GM21367 (cell line): Measurements from ENCODE around the gene MAP3K9.

Source experiments
- ATAC-seq: cut with Tn5 transposase; IDR thresholded peaks from one replicate; pipeline ENCODE4 v1.9.1; 2021; ENCODE audit not compliant: unreplicated experiment

Gene MAP3K9

DNA sequence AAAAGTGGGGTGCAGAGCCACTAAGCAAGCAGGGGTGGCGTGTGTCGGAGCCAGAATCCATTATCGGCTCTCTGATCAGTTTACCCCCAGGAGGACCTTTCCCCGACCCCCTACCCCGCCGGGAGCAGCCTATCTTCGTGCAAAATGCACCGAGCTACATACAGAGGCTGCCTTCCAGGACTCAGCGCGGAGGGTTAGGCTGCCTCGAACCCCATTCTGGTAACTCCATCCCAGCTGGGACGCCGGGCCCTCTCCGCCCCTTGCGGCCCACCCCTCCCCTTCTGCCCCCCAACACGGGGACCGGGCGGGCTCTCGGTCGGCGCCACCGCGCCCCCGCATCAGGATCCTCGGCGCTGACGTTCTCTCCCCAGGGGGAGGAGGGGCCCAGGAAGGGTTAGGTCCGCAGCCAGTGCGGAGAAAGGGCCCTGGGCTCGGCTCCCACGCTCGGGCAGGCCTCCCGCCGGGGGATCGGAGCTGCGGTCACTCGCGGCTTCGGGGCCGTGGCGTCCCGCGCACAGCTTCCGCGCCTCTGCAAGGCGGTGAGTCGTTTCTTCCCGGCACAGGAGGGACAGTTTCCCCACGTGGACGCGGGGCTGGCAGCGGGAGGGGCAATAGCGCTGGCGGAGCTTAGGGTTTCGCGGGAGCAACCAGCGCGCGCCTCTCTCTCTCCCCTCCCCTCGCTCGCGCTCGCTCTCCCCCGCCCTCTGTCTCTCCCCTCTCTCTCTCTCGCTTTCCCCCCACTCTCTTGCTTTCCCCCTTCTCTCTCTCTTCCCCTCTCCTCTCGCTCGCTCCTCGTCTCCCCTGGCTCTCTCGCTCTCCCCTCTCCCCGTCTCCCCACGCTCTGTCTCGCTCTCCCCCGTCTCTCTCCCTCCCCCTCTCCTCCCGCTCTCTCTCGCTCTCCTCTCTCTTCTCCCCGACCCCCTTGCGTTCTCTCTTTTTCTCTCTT is 12.5 kb upstream of the MAP3K9 start:
- ATAC-seq: no peak

DNA sequence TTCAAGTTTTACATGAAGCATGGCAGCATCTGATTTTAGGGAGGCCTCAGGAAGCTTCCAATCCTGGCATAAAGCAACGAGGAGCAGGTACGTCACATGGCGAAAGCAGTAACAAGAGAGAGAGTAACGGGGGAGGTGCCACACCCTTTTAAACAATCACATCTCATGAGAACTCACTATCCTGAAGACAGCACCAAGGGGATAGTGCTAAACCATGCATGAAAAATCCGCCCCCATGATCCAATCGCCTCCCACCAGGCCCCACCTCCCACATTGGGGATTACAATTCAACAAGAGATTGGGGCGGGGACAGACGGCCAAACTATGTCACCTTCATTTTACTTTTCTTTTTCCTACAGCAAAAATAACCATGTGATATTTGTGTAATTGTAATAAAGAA is 7.2 kb upstream of the MAP3K9 start:
- ATAC-seq: no peak

DNA sequence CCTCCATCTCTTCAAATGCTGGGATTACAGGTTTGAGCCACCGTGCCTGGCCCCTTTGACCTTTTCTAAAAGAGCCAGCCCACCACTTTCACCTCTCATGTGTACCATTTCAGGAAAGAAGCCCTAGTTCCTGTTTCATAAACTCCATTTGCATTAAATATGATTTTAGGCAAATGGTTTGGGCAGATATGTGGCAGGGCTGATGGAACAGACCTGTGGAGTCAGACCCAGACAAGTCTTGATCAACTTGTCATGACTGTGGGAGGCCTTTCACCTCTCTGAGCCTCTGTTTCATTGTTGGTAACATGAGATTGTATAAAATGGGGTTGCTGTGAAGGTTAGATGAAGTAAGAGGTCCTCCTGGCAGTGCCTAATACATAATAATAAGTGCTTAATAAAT is 5.2 kb upstream of the MAP3K9 start:
- ATAC-seq: no peak

DNA sequence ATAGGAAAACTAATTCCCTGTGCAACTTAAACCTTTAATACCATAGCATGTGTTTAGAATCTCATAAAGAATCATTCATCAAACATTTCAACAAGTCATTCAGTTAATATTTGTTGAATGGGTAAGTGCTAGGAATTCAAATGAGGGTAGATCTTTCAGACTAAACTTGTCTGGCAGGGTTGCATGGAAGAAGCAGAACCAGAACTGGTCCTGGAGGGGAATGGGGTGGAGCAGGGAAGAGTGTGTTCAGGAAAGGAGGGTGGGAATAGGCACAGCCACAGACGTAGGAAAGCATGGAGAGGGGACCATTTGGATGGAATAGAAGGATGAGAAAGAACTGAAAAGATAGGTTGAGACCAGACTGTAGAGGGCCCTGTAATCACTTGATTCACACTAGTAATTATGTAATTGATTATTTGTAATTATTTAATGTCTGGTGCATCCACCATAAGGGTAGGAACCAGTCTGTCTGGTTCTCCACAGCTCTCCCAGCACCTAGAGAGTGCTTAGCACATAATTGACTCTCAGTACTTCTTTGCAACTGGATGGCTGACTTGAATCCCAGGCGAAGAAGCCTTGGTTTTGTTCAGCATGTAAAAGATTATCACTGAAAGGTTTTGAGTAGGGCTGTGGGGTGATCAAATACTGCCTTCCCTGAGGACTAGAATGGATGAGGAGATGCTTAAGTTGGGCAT is 3.0 kb upstream of the MAP3K9 start:
- no peak for ATAC-seq

DNA sequence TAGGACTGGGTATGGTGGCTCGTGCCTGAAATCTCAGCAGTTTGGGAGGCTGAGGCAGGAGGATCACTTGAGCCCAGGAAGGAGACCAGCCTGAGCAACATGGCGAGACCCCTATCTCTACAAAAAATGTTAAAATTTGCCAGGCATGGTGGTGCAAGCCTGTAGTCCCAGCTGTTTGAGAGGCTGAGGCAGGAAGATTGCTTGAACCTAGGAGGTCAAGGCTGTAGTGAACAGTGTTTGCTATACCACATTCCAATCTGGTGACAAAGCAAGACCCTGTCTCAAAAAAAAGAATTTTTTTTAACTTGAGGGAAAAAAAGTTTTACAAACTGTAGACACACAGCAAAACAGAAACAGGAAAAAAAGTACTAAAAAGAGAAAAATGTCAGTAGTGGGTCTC is 2.3 kb upstream of the MAP3K9 start:
- no peak for ATAC-seq

DNA sequence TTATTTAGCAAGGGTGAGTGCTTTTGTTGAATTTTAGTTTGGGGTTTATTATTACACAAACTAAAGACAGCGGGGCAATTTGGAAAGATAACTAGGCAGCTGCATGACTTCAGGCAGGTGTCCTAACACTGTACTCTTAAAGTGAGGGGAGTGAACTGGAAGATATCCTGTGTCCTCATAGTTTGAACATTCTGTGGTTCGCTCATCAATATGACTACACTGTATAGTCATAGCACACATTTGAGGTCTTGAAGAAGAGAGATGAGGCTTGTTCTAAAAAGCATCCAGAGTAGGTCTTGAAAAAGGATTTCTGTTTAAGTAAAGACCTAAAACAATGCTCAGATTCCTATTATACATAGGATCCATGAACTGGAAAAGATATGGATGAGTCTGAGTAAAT is 1.7 kb upstream of the MAP3K9 start:
- ATAC-seq: no peak

DNA sequence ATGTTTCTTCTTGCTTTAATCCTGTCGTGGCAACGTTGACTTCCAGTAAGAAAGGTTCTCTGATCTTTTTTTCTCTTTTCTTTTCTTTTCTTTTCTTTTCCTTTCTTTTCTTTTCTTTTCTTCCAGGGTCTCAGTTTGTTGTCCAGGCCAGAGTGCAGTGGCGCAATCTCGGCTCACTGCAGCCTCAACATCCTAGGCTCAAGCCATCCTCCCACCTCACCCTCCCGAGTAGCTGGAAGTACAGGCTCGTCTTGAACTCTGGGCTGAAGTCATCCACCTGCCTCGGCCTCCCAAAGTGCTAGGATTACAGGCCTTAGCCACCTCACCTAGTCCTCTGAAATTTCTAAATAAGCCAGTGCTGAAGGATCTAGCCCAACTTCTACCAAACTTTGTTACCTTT is 1.3 kb upstream of the MAP3K9 start:
- ATAC-seq: no peak

DNA sequence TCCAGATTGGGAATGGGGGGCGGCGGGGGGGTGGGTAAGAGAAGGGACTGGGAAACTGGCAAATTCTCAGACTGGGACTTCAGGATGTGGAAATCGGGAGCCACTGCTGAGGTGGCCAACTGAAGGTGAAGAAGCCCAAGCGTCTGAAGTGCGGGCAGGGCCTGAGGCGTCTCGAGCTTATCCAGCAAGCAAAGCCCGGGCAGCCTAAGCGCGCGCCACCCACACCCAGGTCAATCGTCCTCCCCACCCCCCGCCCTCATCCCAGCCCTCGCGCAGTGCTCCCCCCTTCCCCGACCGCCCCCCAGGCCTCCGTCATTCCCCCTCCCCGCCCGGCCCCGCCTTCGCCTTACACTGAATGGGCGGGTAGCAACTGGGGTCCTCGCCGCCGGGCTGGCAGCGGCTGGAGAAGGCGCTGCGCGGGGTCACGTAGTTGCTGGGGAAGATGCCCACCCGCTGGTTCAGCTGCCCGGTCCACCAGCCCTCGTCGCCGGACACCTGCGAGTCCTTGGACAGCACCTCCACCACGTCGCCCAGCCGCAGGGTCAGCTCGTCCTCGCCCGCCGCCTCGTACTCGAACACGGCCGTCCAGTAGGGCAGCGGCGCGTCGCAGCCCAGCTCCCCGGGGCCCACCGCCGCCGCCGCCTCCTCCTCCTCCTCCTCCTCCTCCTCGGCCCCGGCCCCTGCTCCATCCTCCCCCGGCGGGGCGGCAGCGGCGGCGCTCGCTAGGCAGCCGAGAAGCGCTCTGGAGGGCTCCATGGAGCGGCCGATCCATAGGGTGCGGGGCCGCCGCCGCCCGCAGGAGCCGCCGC is 693 bp downstream of the MAP3K9 start:
- peak; percentile 11 for ATAC-seq

DNA sequence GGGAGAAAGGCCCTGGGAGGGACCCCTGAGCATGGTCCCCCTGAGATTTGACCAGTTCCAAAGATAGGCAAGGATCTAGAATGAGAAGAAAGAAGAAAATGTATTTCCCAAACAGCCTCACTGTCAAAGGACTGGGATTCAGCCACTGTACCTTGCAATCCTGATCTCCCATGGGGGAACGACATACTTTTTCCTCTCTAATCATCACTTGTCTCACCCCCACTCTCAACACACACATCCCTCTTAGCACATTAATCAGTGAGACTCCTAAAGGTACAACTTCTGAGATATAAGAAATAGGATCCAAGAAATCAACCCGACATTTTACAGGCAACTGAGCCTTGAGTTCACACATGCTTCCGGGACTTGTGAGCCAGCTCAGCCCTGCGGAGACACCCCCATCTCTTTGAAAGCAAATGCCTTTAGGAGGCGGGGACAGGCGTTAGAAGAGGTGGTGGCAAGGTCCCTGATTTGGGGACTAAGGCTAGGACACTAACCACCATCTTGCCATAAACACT is 1.4 kb downstream of the MAP3K9 start:
- ATAC-seq: no peak

DNA sequence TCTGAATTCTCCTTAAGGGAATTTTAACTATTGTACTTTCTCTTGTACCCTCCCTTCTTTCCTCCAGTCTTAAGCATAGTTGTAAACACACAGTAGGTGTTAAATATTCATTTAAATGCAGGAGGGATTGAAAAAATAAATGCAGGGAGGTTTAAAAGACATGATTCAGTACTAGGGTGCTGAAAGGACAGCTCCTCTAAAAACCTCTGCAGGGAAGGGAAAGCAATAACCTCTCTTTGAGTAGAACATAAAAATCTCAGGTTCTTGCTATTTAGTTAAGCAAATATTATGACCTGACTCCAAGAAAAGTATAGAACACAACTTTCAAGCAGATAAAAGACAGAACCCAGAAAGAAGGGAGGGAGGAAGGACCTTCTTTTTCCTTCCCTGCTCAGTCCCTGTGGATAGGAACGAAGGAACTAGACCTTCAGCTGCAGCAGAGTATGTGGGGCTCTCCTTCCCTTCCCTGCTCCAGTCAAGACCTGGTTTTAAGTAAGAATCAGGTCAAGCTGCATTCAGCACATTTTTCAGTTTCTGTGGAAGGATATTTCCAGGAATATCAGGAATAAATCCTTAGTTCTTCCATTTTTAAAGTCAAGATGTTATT is 4.7 kb downstream of the MAP3K9 start:
- ATAC-seq: no peak

DNA sequence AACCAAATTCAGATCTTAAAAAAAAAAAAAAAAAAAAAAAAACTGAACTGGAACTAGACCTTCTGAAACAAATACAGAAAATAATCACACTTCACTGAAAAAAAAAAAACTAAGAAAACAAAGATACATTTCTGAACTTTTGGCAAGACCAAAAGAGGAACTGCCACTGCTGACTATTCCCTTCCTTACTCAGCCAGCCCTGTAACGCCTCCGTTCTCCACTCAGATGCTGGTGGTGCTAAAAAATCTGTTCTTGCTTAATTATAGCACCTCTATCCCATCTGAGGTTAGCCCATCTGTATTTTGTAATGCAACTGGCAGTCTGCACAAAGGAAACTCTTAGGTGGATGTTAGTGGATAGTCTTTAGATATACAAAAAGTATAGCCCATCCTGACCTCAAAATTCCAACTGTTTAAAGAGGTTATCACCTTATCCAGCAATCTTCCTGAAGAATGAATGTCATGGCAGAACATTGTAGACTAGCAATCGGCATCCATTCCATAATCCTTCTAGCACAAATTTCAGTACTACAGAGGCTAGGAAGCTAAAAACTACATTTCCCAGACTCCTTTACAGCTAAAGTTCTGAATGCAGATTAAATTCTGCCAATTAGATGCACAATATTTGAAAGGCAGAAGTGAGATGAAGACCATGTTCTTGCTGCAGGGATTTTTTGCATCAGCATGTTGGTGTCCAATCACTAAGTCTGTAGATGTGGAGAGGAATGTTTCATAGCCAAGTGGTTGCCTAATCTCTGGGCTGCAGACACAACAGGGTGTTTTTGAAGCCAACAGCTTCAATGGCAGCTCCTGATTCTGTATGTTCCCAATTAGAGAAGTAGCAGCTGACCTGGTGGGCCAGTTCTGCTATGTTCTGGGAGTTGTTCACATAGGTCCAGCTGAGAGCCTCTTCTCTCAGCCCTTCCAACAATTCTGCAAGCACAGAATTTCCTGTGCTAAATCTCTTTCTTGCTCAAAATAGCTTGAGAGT is 5.7 kb downstream of the MAP3K9 start:
- peak; percentile 62 for ATAC-seq

DNA sequence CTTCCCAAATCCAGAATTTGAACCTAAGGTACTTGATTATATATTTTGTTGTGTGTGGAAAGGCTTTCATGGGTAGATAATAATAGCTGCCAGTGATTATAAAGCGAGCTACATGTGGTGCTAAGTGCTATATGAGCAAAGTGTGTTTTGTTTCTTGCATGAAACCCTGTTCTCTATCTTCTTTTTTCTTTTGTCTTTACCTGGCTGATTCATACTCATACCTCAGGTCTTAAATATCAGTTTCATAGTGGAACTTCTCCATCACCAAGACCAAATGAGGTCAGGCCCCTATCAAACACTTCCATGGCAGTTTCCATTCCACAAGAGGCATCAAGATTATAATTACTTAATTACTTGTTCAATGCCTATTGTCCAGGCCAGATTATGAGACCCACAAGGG is 6.9 kb downstream of the MAP3K9 start:
- ATAC-seq: no peak

DNA sequence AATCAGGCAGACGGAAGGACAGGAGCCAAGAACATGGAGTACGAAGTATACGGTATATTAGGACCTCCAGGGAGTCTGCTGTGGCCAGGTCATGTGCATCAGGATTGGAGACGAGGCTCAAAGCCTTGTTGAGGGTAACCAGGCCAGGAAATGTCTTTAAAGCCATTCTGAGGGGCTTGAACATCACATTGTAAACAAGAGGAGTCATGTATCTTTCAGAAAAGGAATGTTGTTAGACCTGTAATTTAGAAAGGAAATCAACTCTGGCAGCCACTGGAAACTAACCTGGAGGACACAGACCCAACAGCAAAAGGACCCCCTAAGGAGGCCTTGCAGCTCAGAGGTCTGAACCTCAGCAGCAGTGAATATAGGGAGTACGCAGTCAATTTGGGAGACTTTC is 7.5 kb downstream of the MAP3K9 start:
- no peak for ATAC-seq

DNA sequence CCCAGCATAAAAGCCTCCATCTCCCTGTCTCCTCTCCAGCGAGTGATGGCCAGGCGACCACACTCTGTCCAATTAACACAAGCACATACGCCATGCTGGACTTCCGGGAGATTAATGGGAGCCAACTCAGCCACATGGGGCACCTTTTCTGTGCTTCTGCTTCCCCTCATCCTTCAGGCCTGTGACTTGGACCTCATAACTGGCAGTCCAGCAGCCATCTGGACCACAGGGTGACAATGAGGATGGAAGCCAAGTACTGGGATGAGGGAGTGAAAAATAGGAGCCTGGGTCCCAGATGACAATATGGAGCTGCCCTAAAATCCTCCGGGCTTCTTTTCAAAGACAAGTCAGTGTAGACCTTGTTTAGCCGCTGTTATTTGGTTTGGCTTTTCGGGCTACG is 12.8 kb downstream of the MAP3K9 start:
- no peak for ATAC-seq

DNA sequence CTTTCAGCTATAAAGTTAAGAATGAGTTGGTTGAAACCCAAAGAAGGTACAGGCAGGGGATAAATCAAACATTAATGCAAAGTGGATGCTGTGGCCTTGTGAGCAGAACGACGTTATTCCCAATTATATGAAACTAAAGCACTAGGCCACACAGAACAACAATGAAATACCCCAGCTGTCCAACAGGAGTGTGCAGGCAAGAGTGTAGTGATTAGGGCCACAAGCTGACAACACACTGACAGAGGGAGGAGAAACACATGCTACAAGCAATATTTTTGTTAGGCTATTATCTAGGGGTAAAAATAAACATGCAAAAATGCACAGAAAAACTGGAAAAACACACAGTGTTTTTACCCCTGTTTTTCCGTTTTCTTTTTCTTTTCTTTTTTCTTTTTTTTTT is 15.0 kb downstream of the MAP3K9 start:
- no peak for ATAC-seq

DNA sequence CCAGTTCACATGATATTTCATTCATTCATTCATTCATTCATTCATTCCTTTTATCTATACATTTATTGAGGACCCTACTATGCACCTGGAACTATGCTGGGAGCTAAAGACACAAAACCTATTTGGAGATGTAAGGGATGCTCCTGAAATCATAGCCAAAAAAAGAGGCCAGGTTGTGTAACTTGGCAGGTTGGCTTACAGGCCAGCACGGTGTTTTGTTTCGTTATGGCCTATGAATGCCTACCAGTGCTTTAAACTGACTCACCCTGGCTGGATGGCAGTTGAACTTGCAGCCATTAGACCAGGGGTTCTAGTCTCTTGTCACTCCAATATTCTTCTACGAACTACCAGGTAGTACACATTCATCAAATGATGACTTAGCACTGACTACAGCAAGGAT is 15.7 kb downstream of the MAP3K9 start:
- ATAC-seq: no peak

DNA sequence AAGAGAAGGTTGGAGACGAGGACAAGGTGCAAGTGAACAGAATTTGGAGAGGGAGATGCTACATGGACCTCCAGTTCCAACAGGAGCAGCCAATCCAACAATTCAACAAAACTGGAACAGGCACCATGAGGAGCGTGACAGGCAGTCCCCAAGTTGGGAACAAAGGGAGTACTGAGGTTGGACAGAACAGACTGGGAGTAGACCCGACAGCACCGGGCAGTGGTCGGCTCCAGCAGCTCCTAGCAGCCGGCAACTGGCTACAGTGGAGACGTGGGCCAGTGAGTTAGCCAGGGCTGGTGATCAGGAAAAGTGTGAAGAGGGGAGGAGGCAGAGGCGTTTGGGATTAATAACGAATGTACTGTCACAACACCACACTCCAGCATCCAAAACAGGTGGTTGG is 16.4 kb downstream of the MAP3K9 start:
- no peak for ATAC-seq

DNA sequence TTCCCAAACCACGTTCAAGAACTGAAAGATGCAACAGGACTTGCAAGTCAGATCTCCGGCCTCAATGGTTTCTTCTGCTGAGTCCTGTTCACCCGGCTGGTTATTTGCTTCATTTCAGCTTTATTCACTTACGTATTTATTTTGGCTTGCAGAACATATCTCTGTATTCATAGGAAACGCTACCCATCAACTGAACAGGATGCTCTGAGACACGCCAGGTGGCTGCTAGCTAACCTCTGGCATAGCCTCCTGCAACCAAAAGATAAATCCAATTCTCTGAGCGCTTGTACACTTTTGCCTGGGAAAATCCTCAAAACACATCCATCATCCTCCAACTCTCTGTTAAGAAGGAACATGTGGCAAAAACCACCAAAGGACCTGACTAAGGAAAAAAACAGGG is 17.3 kb downstream of the MAP3K9 start:
- ATAC-seq: no peak

DNA sequence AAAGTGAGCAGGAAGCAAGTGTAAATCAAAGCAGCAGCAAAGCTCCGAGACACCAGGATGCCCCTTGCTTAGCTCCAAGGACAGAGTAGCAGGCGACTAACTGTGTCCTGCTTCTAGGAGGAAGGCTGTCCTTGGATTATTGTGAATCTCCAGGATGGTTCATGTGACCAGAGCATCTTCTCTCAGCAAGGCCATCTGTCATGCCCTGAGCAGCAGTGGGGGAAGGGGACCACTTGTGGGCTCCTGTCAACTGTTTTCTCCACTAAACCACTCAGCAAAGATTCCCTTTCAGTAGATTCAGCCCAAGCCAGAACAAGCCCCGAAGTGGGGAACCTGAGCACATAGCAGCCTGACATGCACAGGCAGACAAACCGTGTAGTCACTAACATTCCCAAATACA is 19.4 kb downstream of the MAP3K9 start:
- ATAC-seq: no peak

DNA sequence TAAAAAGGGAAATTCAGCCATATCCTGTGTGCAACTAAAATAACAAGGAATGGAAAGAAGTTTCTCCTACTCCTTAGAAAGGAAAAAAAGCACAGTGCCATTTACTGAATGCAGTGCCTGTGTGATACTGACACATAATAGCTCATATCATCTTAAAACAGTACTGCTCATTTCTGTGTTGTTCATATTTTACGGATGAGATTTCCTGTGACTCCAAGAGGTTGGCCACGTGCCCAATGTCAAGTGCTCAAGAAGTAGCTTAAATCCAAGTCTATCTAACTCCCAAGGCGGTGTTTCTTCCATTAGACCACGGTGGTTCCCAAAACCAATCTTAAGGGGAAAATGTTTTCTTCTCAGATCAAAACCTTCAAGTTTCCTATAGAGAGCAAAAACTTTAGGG is 20.0 kb downstream of the MAP3K9 start:
- no peak for ATAC-seq
